ENCODE results near the gene IL31.

Gene IL31

GRCh38 chr12:122128481-122128880 is 45.5 kb downstream of the IL31 start:
- Histone ChIP-seq H3K27ac (ENCODE audit: low read depth, low read length) (no peak overlapping the region), H3K36me3 (ENCODE audit: control insufficient read depth, insufficient read depth, low read length) (peaks cover 45% of the 10 kb centered on the region), H3K4me1 (ENCODE audit: control insufficient read depth, insufficient read depth, low read length) (peaks cover 19% of the 10 kb centered on the region), H3K9ac (ENCODE audit: low read length) (no peak overlapping the region), H3K4me3 (ENCODE audit: low read length) (no peak overlapping the region), H3K27me3 (ENCODE audit: control insufficient read depth, insufficient read depth, low read length) (no peaks in the 10 kb centered on the region)

GRCh38 chr12:122127839-122128238 is 46.2 kb downstream of the IL31 start:
- Histone ChIP-seq H3K4me3 (ENCODE audit: low read length) (no peak overlapping the region), H3K27ac (ENCODE audit: low read depth, low read length) (no peak overlapping the region), H3K36me3 (ENCODE audit: control insufficient read depth, insufficient read depth, low read length) (peaks cover 41% of the 10 kb centered on the region), H3K4me1 (ENCODE audit: control insufficient read depth, insufficient read depth, low read length) (peaks cover 23% of the 10 kb centered on the region), H3K9ac (ENCODE audit: low read length) (no peak overlapping the region), H3K27me3 (ENCODE audit: control insufficient read depth, insufficient read depth, low read length) (no peaks in the 10 kb centered on the region)

DNA sequence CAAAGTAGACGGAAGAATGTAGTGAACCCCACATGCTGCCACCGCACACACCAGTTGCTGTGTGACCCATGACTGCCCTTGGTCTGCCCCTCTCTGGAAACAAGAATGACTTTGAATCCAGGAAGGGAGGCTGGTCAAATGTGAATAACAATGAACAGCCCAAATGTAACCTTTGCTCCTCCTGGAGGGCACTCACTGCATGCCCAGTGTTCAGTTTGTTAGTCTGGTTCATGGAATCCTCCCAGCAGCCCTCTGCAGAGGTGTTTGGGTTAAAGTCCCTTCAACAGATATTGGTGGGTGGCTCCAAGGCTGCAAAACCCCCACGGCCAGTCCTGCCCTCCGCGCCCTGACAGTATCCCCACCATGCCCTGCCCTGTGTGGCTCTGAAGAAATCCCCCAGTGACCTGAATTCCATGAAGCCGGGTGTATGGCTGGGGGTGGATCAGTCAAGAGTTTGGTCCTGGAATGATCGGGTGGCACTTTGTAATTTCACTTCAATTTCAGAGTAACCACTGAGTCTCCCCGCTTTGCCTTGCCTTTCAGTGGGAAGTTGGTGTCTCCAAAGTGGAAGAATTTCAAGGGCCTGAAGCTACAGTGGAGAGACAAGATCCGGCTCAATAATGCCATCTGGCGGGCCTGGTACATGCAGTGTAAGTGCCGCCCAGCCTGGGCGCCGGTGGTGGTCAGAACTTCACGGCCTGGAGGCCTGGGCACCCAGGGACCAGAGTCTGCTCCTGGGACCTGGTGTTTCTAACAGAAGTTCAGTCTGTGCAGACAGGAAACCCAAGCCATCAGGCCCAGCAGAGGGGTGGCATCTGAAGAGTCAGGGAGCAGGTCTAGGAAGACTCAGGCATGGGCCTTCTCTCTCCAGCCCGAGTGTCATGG is 47.1 kb downstream of the IL31 start:
- no peaks in the 10 kb centered on the region for H3K27me3 ChIP-seq (ENCODE audit: control insufficient read depth, insufficient read depth, low read length)
- H3K36me3 ChIP-seq (ENCODE audit: control insufficient read depth, insufficient read depth, low read length): peaks cover 36% of the 10 kb centered on the region
- H3K9ac ChIP-seq (ENCODE audit: low read length): no peak overlapping the region
- no peak overlapping the region for H3K27ac ChIP-seq (ENCODE audit: low read depth, low read length)
- no peak overlapping the region for H3K4me3 ChIP-seq (ENCODE audit: low read length)
- peaks cover 25% of the 10 kb centered on the region for H3K4me1 ChIP-seq (ENCODE audit: control insufficient read depth, insufficient read depth, low read length)

DNA sequence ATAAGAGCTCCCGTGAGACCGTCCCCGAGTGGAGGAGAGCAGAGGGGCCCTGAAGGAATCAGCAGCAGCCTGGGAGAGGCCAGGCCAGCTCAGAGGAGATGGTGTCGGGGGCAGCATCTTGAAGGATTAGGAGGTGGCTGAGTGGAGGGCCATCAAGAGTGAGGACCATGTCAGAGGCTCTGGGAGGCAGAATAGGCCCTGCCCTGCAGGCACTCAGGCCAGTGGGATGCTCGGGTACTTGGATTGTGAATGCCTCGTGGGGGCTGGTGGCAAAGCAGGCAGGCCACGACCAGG is 47.7 kb downstream of the IL31 start:
- Histone ChIP-seq H3K4me1 (ENCODE audit: control insufficient read depth, insufficient read depth, low read length) (peaks cover 29% of the 10 kb centered on the region), H3K4me3 (ENCODE audit: low read length) (no peak overlapping the region), H3K27me3 (ENCODE audit: control insufficient read depth, insufficient read depth, low read length) (no peaks in the 10 kb centered on the region), H3K9ac (ENCODE audit: low read length) (no peak overlapping the region), H3K36me3 (ENCODE audit: control insufficient read depth, insufficient read depth, low read length) (peaks cover 34% of the 10 kb centered on the region), H3K27ac (ENCODE audit: low read depth, low read length) (no peak overlapping the region)

DNA sequence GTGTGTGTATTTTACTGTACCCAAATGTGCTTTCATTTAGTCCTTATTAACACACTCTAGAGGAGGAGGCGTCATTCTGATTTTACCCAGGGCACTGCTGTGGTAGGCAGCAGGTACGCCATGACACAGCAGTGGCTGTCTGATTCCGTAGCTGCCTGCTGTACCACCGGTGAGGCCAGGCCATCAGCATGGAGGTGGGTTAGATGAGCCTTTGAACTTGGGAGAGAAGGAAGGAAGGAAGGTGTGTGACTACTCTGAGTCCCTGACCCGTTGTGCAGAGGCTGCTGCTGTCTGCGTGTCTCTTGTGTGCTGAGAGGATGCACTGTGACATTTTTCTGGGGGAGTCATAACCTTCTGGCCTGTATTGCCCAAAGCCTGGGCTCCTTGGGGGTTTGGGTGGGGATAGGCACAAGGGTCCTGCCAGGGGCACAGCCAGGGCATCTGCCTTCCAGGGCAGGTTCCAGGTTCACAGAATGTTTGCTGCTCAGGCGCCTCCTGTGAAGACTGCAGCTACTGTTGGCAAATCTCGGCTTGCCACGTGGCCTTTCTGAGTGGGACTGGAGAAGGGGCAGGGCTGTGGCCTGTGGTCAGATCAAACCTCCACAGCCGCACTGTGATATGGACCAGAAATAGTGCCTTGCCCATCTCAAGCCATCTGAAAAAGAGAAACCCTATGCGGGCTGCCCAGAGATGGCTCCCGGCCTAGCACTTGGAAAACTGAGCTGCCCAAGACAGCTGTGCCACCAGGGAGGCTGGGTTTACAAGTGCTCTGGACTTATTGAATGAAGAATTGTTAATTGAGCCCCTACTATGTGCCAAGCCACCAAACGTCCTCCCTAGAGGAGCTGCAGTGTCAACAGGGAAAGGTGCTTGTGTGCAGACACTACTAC is 48.3 kb downstream of the IL31 start:
- no peaks in the 10 kb centered on the region for H3K27me3 ChIP-seq (ENCODE audit: control insufficient read depth, insufficient read depth, low read length)
- peaks cover 34% of the 10 kb centered on the region for H3K36me3 ChIP-seq (ENCODE audit: control insufficient read depth, insufficient read depth, low read length)
- peak overlapping the region; percentile 38 for H3K27ac ChIP-seq (ENCODE audit: low read depth, low read length)
- H3K4me1 ChIP-seq (ENCODE audit: control insufficient read depth, insufficient read depth, low read length): peaks cover 29% of the 10 kb centered on the region
- peak overlapping the region; percentile 3 for H3K9ac ChIP-seq (ENCODE audit: low read length)
- no peak overlapping the region for H3K4me3 ChIP-seq (ENCODE audit: low read length)

GRCh38 chr12:122124370-122124769 is 49.7 kb downstream of the IL31 start:
- peaks cover 24% of the 10 kb centered on the region for H3K36me3 ChIP-seq (ENCODE audit: control insufficient read depth, insufficient read depth, low read length)
- H3K27ac ChIP-seq (ENCODE audit: low read depth, low read length): no peak overlapping the region
- peaks cover 29% of the 10 kb centered on the region for H3K4me1 ChIP-seq (ENCODE audit: control insufficient read depth, insufficient read depth, low read length)

GRCh38 chr12:122123761-122124145 is 50.3 kb downstream of the IL31 start:
- H3K36me3 ChIP-seq (ENCODE audit: control insufficient read depth, insufficient read depth, low read length): peaks cover 18% of the 10 kb centered on the region
- H3K9ac ChIP-seq (ENCODE audit: low read length): no peak overlapping the region
- H3K4me3 ChIP-seq (ENCODE audit: low read length): no peak overlapping the region
- no peaks in the 10 kb centered on the region for H3K27me3 ChIP-seq (ENCODE audit: control insufficient read depth, insufficient read depth, low read length)
- H3K4me1 ChIP-seq (ENCODE audit: control insufficient read depth, insufficient read depth, low read length): peaks cover 29% of the 10 kb centered on the region
- no peak overlapping the region for H3K27ac ChIP-seq (ENCODE audit: low read depth, low read length)

More at GRCh38 chr12:122124370-122124769, 49.7 kb downstream of the IL31 start:
- H3K4me3 ChIP-seq (ENCODE audit: low read length): no peak overlapping the region
- no peak overlapping the region for H3K9ac ChIP-seq (ENCODE audit: low read length)
- H3K27me3 ChIP-seq (ENCODE audit: control insufficient read depth, insufficient read depth, low read length): no peaks in the 10 kb centered on the region

- Histone ChIP-seq H3K27me3 (ENCODE audit: control insufficient read depth, insufficient read depth, low read length) (no peaks in the 10 kb centered on the region), H3K27ac (ENCODE audit: low read depth, low read length) (peak overlapping the region; percentile 77), H3K9ac (ENCODE audit: low read length) (no peak overlapping the region), H3K4me1 (ENCODE audit: control insufficient read depth, insufficient read depth, low read length) (peaks cover 31% of the 10 kb centered on the region), H3K4me3 (ENCODE audit: low read length) (no peak overlapping the region), H3K36me3 (ENCODE audit: control insufficient read depth, insufficient read depth, low read length) (peaks cover 12% of the 10 kb centered on the region)
Observed at GRCh38 chr12:122123051-122123760, 50.8 kb downstream of the IL31 start.
